Stimulated activated CD8-positive, alpha-beta memory T cell treated with anti-CD3 and anti-CD28 coated beads, Interleukin-4, amount 100 ng/mL, for 1 hour (primary cell): ENCODE results near the gene TERT.
"Not testable (repeated sequence)": the region's sequence is repeated elsewhere in the genome, so short reads cannot be mapped to it uniquely, and the experiment has no call there.

ENCODE experiments used
- DNase-seq, 2 donors: peaks; one replicate each; pipeline ENCODE4 v3.0.0-alpha.2; 2020; ENCODE audit warnings: low read depth in 2 of 2, low spot score in 1 of 2

TERT gene

GRCh38 chr5:1280177-1281037, 14.5 kb downstream of the TERT start:
- no peak for DNase-seq

GRCh38 chr5:1279443-1280151, 15.3 kb downstream of the TERT start:
- no peak for DNase-seq

DNA sequence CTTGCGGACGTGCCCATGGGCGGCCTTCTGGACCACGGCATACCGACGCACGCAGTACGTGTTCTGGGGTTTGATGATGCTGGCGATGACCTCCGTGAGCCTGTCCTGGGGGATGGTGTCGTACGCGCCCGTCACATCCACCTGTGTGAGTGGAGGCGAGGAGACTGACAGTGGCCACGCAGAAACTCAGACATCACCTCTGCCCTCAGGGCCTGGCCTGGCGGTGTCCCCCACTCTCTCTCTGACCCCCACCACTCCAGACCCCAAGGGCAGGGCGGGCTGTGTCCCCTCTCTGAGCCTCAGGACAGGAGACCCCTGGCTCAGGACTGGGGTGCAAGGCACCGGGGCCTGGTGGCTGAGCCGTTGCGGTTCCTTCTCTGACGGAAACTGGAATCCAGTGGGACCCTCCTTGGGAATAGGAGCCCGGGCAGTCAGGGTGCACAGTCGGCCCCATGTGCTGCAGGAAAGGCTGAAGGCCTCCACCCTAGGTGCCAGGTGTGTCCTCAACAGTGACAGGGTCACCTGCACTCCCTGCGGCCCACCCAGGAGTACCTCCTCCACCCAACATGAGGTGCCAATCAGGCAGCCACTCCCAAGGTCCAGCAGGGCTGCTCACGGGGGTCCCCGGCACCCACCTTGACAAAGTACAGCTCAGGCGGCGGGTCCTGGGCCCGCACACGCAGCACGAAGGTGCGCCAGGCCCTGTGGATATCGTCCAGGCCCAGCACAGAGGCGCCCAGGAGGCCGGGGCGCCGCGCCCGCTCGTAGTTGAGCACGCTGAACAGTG, 16.0 kb downstream of the TERT start:
- DNase-seq = no peak

DNA sequence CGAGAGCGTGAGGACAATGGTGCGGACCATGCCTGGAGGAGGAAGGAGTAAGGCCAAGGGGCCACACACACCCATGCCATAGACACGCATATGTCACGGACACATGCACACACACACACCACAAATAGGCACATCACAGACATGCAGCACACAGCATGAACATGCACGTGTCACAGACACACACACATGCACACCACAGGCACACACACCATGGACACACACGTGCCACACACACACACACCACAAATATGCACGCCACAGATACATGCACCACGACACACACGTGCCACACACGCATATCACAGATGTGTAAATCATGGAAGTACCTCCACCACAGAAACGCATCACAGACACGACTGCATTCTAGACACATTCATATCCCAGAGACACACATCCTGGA, 16.7 kb downstream of the TERT start:
- DNase-seq = no peak

- DNase-seq = no peak
Observed at GRCh38 chr5:1277781-1278180, 17.1 kb downstream of the TERT start.

DNA sequence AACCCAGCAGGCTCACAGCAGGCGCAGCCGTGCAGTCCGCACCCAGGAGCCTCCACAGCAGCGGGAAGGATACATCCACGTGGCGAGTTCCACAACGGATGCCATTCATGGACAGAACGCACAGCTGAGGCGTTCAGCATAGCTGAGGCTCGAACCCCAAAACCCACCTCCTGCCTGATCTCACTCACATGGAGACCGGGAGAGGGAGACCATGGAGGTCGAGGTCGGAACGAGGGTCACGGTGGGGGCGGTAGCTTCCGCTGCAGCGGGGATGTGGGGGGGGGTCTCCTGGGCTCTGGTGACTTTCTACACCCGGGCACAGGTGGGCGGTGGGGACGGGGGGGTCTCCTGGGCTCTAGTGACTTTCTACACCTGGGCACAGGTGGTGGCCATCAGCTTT, 17.5 kb downstream of the TERT start:
- no peak for DNase-seq

GRCh38 chr5:1276930-1277329, 17.9 kb downstream of the TERT start:
- no peak for DNase-seq

DNA sequence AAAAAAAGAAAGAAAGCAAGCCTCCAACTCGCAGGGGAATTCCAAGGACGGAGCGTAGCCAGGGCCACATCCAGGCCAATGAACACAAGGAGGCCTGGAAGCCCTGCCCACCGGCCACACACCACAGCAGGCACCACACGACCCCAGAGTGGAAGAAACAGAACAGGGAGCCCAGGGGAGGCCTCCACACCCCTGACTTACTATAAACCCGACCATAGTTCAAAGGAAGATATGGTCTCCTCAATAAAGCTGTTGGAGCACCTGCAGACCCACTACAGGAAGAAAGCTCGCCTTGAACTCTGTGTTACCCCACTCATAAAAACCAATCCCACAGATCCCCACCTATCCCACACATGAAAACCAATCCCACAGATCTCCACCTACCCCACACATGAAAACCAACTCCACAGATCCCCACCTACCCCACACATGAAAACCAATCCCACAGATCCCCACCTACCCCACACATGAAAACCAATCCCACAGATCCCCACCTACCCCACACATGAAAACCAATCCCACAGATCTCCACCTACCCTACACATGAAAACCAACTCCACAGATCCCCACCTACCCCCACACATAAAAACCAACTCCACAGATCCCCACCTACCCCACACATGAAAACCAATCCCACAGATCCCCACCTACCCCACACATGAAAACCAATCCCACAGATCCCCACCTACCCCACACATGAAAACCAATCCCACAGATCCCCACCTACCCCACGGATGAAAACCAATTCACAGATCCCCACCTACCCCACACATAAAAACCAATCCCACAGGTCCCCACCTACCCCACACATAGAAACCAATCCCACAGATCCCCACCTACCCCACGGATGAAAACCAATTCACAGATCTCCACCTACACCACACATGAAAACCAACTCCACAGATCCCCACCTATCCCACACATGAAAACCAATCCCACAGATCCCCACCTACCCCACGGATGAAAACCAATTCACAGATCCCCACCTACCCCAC, 19.2 kb downstream of the TERT start:
- not testable (repeated sequence) for DNase-seq

GRCh38 chr5:1274471-1274870, 20.4 kb downstream of the TERT start:
- no peak for DNase-seq

DNA sequence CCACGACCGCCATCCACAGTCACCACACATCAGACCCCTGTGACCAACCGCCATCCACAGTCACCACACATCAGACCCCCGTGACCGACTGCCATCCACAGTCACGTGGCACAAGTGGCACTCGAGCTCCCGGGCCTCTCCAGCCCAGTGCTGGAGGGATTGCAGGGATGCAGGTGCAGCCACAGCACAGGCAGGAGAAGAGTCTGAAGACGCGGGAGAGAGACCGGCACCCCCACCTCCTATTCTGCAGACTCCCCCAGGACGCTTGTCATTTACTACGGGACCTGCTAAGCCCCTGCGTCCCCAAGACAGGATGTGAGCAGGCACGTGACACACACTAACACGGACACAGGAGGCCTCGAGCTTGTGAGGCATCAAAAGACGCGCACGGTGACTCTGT, 21.1 kb downstream of the TERT start:
- DNase-seq = no peak

GRCh38 chr5:1272201-1272600, 22.7 kb downstream of the TERT start:
- no peak for DNase-seq

GRCh38 chr5:1270933-1271914, 23.6 kb downstream of the TERT start:
- DNase-seq = no peak

- DNase-seq = no peak
Observed at GRCh38 chr5:1270426-1270825, 24.4 kb downstream of the TERT start.

DNA sequence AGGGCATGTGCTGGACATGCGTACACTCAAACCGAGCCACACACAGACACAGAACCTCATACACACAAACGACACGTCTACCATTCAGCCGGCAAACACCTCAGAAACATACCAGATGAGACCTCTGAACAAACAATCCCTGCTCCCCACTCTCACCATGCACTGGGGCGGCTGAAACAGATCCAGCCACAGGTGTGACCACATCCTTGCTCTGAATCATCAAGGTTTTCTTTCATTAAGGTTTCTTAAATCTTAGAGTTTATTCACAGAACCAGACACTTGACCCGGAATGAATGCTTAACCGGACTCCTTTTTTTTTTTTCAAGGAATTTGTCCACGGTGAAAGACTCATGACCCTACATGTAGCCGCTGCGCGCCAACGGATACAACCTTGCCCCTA, 26.2 kb downstream of the TERT start:
- peak in 1 of 2 donors; percentile 25 for DNase-seq

- DNase-seq = no peak
Observed at GRCh38 chr5:1268056-1268455, 26.8 kb downstream of the TERT start.

GRCh38 chr5:1267464-1267863, 27.4 kb downstream of the TERT start:
- DNase-seq = not testable (repeated sequence)

- DNase-seq = no peak
Observed at GRCh38 chr5:1266791-1267190, 28.1 kb downstream of the TERT start.

- DNase-seq = no peak
Observed at GRCh38 chr5:1265461-1266455, 29.1 kb downstream of the TERT start.
